GM12873 (cell line): ENCODE measurements around the gene RIT1.

Source experiments
- CTCF ChIP-seq: IDR thresholded peaks from 2 replicates; pipeline ENCODE4 v1.5.1; 2012; ENCODE audit warnings: low read depth, mild to moderate bottlenecking, moderate library complexity, low read length, control low read depth; ENCODE audit not compliant: insufficient read depth; ENCODE audit errors: missing control alignments

RIT1 gene

DNA sequence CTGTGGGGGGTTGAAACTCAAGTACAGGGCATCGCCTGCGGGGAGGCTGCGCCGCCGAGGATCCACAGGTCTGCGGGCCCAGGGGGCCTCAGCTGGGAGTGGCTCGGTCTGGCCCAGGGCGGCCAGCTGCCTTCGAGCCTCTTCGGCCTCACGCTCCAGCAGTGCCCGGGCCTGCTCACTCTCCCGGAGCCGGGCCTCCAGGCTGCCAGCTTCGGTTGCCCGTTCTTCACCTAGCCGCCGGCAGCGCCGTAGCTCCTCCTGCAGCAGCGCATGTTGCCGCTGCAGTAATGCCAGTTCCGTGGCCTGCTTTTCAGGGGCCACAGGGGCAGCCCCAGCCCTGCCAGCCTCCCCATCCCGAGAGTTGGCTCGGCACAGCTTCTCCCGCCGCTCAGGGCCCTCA is 39.7 kb upstream of the RIT1 start:
- no peak for TF ChIP-seq CTCF

DNA sequence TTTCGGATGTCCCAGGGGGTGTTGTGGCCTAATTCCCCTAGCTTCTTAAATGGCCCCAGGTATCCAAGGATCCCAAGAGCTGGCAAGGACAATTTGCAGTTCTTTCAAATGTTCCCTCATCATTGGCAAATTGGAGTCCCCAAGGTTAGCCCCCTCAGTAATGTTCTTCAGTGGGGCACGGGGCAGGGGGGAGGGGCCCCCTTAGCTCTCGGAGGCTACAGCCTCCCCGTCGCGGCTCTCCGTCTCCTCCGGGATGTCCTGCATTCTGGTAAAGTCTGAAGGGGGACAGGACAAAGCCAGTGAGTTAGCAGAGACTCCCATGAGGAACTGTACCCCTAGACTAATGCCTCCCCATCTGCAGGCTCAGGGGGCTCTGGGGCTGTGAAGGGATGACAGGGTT is 36.6 kb upstream of the RIT1 start:
- TF ChIP-seq CTCF, result no peak

DNA sequence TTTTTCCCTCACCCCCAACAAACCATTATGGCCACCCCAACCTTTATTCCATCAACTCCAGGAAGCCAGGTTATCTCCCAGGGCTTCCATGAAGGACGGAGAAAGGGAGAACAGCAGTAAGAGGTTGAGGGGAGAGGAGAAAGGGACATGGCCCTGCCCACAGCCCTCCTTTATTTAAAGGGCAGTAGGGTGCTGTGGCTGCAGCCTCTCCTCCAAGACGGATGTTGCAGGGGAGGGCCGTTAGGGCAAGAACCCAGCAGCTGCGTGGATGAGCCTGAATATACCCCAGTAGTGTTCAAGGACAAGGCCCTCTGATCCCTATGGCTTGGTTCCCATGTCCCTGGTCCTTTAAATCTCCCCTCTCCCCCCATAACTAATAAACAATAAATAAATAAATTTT is 36.1 kb upstream of the RIT1 start:
- TF ChIP-seq CTCF, result no peak

- no peak for TF ChIP-seq CTCF
These were observed 35.6 kb upstream of the RIT1 start for GRCh38 chr1:155946633-155947219.

GRCh38 chr1:155944444-155944799 is 33.3 kb upstream of the RIT1 start:
- no peak for TF ChIP-seq CTCF

GRCh38 chr1:155942578-155943141 is 31.5 kb upstream of the RIT1 start:
- no peak for TF ChIP-seq CTCF

GRCh38 chr1:155941845-155942531 is 30.8 kb upstream of the RIT1 start:
- TF ChIP-seq CTCF, result no peak
